HG03558 (cell line): ENCODE results near the gene SHISAL1.

Experiments used
- ATAC-seq: cut with Tn5 transposase; IDR thresholded peaks from one replicate; pipeline ENCODE4 v1.9.1; 2021; ENCODE audit warnings: moderate number of reproducible peaks; ENCODE audit not compliant: unreplicated experiment; ENCODE audit errors: extremely low read depth

The SHISAL1 gene

DNA sequence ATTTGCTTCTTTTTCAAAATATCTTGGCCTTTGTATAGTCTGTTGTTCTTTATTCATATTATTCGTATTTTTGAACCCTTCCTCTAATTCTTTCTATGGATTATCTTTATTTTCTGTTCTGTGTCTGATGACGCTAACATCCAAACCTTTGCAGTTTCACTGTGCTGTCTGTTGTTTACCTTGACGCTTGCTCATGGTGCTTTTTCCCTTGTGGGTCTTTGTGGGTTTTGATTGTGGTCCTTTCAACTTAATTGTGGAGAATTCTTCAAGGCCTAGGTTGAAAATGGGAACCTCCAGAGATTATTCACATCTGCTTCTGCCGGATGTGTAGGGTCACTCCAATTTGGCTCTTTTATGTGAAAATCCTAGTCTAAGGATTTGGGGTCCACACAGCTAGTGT lies 97.5 kb downstream of the SHISAL1 start:
- no peak for ATAC-seq

DNA sequence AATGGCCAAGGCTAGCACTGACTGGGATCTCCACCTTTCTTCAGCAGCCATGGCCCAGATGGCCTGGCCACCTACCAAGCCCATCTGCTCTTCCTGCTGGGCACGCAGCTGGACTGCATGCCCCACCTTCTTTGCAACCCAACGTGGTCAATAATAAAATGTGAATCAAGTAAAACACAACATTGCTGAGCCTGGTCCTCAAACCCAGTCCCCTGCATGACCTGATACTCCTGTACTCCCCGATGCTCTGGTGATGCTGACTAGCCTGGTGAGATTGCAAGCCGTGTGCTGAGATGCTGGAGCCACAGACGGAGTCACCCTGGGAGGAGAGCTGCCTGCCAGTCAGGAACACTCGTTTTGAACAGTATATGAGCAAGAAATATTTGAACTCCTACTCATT lies 98.0 kb downstream of the SHISAL1 start:
- ATAC-seq, result no peak

DNA sequence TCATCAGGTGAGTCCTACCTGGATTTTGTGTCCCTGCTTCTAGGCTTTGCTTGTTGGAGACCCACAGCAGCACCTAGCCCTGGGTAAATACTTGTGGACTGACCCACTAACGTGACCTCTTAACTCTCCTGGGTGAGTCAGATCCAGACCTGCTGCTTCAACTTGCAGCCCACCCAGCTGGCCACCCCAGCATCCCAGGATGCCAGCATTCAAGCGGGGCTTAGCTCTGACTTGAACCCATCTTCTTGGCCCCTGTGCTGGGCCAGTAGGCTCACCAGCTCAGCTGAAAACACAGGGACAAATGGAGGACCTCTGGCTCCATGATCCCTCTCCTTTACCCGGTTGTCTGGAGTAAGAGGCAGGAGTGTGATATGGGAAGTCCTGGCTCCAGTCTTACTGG lies 98.6 kb downstream of the SHISAL1 start:
- ATAC-seq, result no peak

DNA sequence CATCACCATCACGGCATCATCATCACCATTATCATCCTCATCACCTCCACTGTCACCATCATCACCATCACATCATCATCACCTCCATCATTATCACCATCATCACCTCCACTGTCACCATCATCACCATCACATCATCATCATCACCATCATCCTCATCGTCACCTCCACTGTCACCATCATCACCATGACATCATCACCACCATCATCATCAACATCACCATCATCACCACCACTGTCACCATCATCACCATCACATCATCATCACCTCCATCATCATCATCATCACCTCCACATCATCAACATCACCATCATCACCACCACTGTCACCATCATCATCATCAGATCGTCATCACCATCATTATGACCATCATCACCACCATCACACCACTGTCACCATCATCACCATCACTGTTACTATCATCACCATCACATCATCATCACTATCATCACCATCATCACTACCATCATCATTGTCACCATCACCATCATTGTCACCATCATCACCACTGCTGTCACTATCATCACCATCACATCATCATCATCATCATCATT lies 99.2 kb downstream of the SHISAL1 start:
- ATAC-seq, result no peak

DNA sequence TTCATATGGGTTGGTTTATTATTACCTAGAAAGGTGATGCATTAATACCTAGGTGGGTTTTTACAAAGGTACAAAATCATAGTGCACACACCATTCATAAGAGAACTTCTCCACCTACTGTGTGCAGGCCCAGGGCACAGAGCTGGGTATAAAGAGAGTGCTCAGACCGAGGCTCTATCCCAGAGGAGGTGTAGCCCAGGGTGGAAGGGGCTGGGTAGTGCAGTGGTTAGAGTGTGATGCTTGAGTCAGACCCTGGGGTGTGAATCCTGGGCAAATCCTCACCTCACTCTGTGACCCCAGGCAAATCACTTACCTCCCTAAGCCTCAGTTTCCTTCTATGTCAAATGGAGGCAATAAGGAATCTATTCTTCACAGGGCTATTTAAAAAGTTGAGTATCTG lies 99.8 kb downstream of the SHISAL1 start:
- no peak for ATAC-seq

DNA sequence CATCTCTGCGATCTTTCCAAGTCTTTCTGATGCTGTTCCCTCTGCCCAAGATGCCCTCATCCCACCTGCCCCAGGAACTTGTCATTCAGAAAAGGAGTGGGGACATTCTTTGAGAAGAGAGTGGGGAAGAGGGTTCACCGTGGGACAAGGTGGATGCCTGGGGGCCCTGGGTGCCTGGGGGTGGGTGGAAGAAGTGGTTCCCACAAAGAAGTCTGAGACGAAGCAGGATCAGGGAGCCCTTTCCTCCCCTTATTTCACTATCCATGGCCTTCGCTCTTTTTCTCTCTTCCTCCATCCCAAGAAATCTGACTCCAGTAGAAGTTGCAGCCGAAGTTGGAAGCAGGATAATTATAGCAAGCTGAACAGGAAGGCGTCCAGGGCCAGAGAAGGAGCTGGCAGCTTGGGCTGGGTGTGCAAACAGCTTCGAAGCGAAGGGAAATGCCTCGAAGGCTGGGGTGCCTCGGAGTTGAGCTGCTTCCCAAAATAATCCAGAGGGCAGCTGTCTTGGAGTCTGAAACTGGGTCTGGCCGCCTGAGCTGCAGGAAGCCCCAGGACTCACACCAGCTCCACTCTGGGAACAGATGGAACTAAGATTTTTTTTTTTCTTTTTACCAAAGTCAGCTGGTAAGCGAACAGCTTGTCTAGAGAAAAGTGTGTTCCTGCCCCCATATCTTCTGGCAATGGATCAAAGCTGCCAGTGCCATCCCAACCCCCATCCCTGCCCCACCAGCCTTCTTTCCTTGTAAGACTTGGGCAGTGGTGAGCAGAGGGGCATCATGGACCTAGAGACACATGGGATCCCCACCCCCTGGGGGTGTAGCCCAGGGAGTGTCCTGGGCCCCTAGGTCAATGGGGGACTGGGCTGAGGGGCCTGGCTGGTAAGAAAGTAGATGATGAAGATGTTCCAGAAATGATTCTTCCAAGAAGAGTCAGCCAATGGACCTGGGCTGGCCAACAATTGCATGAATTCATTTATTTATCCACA lies 100.5 kb downstream of the SHISAL1 start:
- ATAC-seq, result no peak

DNA sequence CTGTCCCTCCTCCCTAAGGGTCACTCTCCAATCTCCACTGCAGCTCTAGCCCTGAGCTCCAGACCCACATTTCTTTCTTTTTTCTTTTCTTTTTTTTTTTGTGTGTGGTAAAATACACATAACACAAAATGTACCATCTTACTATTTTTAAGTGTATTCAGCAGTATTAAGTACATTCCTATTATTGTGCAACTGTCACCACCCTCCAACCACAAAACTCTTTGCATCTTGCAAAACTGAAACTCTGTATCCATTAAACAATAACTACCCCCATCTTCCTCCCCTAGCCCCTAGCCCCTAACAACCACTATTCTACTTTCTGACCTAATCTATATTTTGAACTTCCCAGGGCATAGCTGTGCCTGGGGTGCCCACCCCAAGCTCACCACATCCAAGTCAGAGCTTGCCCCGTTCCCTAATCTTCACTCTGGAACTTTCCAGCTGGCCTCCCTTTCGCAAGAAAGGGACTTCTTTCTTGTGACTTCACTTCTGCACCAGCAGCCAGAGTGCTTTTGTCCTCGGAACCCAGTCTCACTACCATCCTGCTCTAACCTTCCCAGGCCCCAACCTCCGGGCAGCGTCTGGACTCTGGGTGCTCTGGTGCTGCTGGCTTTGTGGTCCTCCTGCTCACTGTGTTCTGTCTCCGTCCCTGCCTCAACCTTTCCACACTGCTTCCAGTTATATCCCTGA lies 101.3 kb downstream of the SHISAL1 start:
- ATAC-seq, result no peak

DNA sequence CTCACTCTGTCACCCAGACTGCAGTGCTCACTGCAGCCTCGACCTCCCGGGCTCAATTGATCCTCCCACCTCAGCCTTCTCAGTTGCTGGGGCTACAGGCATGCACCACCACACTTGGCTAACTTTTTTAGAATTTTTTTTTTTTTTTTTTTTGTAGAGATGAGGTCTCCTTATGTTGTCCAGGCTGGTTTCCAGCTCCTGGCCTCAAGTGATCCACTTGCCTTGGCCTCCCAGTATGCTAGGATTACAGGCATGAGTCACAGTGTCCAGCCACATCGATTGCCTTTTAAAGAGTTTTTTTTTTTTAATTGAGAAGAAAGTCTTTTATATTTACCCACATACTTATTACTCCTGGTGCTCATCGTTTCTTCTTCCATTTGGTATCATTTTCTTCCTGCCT lies 102.0 kb downstream of the SHISAL1 start:
- ATAC-seq, result no peak

DNA sequence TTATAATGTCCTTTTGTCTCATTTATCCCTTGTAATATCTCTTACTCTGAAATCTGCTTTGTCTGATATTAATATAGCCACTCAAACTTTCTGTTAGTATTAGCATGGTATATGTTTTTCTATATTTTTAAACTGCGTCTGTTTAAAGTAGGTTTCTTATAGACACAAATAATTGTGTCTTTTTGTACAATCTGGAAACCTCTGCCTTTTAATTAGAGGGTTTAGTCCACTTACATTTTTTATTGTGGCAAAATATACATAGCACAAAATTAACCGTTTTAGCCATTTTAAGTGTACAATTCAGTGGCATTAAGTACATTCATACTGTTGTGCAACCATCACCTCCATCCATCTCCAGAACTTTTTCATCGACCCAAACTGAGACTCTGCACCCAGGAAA lies 103.4 kb downstream of the SHISAL1 start:
- no peak for ATAC-seq

DNA sequence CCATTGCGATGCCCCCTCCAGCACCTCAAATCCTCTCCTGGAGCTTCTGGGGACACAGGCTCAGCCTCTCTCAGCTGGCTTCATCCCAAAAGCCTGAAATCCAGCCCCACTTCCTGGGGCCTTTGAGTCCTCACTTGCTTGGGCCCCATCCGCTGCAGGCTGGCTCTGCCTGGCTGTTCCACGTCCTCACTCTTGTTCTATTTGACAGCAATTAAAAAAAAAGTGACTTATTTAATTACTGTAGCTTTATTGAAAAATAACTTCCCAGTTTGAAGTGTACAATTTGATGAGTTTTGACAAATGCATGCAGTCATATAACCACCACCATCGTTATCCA lies 104.8 kb downstream of the SHISAL1 start:
- ATAC-seq, result no peak

DNA sequence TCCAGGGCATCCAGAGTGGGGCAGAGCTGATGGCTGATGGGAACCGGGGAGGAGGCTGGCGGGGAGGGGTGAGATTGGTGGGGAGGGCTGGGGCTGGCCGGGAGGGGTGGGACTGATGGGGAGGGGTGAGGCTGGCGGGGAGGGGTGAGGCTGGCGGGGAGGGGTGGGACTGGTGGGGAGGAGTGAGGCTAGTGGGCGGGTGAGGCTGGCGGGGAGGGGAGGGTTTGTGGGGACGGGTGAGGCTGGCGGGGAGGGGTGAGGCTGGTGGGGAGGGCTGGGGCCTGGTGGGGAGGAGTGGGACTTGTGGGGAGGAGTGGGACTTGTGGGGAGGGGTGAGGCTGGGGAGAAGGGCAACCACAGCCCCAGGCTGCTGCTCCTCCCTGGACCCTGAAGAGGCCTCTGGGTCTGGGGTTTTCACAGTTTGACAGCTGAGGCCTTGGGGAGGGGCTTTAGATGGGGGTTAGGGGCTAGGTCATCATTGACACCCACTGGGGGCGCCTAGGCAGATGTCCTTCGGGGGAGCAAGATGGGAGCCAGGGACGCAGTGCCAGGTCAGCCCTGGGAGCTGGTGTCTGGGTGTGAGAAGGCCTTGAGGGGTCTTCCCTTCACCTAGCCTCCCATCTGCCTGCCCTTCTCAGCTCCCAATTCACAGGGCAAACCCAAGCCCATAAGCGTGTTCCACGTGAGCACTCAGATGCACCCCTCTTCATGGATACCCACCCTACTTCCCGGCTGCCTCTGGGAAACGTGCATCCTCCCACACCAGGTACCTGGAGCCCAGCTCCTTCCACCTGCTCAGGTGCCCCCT lies 105.4 kb downstream of the SHISAL1 start:
- ATAC-seq, result no peak

DNA sequence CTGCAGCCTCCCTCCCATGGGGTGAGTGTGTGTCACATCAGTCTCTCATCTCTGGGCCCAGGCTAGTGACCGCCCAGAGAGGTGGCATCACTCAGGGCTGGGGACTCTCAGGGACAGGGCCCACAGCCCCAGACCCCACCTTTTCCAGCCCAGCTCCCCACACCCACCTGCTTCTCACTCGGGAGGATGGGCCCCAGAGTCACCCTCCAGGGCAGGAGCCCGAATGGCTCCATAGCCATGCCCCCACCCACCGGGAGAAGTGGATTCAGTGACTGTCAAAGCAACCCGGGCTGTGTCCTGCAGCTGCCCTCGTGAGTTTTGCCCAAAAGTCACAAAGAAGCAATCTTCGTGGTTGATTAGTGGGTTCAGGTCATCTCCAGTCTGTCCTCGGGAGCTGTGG lies 106.1 kb downstream of the SHISAL1 start:
- no peak for ATAC-seq

DNA sequence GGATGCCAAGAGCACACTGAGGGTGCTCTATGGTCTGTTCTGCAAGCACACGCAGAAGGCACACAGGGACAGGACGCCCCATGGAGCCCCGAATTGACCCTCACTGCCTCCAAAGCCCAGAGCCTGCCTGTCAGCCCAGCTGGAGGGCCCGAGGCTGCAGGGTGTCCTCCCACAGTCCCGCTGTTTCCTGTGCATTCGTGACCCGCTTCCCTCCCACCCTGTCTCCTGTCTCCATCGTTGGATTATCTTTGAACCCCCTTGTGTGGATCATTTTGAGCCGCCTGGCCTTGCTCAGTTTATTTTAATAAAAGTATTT lies 106.5 kb downstream of the SHISAL1 start:
- ATAC-seq, result no peak

DNA sequence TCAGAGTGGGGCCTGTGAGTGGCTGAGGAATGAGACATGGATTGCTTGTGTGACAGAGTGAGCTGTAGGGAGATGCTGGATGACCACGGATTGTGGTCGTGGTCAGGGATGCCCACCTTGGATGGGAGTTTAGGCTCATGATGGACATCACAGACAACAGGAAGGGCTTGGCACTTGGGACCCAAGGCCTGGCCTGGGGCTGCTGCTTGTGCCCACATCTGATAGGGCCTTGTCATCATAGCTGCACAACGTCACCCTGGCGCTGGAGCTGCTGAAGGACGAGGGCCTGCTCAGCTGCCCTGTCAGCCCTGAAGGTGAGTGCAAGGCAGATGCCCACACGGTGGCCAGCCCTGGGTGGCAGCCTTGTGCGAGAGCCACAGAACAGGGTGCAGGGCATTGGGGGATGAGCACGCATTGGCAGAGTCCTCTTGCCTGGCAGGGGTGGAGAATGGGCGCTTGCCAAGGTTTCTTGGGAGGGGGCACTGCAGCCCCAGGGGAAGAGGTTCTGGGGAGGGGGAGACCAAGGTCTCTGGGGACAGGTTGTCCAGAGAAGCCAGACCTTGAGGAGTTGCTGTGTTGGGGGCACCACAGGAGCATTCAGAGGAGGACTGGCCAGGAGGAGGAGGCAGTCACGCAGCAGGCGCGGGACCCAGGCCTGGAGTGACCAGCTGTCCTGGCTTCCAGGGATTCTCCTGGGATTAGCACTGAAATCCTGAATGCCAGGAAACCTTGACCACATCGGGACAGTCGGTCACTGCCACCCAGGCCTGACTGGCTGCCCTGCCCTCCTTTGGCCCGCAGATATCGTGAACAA lies 107.0 kb downstream of the SHISAL1 start:
- no peak for ATAC-seq

DNA sequence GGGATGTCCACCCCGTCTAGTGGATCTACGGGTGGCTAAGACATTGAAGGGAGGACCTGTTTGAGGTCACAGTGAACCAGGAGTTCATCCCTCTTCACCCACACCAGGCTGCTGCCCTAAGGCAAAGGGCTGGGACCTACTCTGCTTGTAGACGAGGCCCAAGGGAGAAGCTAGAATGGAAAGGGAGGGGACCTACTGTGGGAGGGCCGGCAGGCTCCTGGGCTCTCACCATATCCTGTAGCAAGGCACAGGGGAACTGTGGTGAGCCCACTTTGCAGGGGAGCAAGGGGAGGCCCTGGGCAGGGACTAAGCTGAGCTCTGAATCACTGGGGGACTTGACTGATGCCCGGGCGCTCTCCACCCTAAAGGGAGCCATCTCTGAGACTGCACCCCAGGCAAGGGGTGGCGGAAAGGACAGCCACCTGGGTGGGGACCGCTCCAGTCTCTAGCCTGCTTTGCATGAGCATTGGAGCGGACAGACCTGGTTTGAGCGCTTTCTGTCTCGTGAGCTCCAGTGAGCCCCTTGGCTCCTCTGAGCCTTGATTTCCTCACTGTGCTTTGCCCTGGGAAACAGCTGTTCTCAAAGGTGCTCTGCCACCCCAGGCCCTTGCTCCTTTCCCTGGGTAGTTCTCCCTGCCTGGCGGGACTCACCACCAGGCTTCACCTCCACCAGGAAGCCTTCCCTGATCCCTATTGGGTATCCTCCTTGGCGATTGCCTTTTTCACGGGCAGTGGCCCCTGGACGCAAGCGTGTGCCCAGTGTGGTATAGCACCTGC lies 107.8 kb downstream of the SHISAL1 start:
- no peak for ATAC-seq

DNA sequence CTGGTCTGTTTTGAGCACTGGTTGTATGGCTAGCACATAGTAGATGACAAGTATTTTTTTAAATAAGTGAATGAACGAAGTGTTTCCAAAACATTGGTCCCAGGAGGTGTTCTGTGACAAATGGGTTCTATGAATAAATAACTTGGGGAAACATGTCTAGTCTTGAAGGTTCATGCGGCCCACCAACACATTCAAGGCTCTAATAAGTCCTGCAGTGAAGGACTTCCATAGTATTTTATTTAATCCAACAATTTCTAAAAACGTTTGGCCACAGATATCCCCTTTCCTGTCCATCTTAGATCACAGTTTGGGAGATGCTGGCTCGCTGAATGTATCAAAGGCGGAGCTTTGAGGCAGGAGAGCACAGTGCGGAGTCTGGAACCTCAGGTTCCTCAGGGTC lies 109.5 kb downstream of the SHISAL1 start:
- no peak for ATAC-seq

DNA sequence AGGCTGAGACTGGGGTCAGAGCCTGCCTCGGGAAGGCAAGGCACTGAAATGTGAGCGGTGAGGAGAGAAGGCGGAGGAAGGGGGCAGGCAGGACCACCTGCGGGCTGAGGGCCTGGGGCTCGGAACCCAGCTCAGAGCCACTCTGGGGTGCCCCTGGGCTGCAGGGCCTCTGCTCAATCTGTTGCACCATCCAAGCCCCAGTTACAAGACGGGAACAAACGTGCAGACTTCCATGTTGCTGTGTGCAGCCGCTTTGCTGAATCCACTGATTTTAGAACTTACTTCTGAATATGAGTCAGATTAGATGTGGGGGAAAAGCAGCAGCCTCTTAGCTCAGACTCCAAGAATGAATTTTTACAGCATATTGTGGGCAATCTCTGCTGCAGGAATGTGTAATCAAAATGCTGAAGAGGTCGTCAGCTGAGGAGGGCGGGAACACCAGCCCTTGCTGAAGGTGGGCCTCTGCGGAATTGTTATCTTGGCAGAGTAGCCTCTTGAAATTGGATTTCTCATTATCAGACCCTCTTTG lies 110.4 kb downstream of the SHISAL1 start:
- no peak for ATAC-seq

DNA sequence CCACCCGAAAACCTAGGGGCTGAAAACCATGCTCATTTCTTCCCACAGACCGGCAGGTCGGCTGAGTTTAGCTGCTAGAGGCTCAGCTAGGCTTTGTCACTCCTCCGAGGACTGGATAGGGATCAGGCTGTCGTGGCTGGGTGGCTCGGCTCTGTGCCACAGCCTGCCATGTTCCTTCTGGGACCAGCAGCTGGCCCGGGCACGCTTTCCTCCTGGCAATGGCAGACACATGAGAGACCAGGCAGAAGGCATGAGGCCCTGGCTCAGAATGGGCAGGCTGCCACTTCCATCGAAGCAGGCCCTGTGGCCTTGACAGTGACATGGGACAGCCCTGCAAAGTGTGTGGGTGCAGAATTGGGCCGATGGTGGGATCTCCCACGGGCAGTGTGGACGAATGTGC lies 111.1 kb downstream of the SHISAL1 start:
- no peak for ATAC-seq
